Thyroid gland (tissue), 4 donors: ENCODE results near the gene NMRK2.

Experiments
- POLR2A ChIP-seq, 2 donors: fragments of 450-650 bp; IDR thresholded peaks; one replicate each; pipeline ENCODE4 v1.6.1; 2017; ENCODE audit warnings: antibody characterized with exemption in 2 of 2, mild to moderate bottlenecking in 2 of 2, moderate library complexity in 1 of 2
- TF ChIP-seq, protein P1 (sequence below), 6 experiments: fragments of 200-600 bp in 3 of 6; fragments of 450-650 bp in 3 of 6; sonication (generic) in 3 of 6; IDR thresholded peaks; one replicate each; pipeline ENCODE4 v1.5.1; 2016 to 2019; ENCODE audit warnings: antibody characterized with exemption in 6 of 6, mild to moderate bottlenecking in 2 of 6, inconsistent platforms in 1 of 6, moderate library complexity in 1 of 6

DNA sequence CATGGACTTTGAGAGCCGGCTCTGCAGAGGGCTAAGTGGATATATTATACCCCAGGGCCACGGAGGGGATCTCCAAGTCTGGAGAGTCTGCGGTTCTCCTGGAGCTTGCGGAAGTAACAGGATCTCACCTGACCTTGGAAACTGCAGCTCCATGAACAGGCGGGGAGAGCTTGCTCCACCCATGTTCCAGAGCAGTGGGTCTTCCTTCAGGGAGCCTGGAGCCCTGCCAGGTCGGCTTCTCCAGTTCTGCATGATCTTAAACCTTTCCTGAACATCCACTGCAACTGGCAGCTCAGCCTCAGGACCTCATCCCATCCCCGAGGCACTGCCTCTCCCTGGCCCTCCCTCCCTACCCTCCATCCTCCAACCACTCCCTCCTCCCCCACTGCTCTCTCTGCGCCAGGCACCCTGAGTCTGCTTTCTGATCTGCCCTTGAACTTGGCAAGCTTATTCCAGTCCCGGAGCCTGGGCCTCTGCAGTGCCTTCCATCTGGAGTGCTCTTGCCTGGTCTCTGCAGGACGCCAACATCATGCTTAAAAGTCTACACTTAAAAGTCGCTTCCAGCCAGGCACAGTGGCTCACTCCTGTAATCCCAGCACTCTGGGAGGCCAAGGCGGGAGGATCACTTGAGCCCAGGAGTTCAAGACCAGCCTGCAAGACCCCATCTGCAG, 39.2 kb upstream of the NMRK2 start:
- TF ChIP-seq, protein P1, sequence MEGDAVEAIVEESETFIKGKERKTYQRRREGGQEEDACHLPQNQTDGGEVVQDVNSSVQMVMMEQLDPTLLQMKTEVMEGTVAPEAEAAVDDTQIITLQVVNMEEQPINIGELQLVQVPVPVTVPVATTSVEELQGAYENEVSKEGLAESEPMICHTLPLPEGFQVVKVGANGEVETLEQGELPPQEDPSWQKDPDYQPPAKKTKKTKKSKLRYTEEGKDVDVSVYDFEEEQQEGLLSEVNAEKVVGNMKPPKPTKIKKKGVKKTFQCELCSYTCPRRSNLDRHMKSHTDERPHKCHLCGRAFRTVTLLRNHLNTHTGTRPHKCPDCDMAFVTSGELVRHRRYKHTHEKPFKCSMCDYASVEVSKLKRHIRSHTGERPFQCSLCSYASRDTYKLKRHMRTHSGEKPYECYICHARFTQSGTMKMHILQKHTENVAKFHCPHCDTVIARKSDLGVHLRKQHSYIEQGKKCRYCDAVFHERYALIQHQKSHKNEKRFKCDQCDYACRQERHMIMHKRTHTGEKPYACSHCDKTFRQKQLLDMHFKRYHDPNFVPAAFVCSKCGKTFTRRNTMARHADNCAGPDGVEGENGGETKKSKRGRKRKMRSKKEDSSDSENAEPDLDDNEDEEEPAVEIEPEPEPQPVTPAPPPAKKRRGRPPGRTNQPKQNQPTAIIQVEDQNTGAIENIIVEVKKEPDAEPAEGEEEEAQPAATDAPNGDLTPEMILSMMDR (IDR thresholded peaks at IDR 0.05): no peak
- TF ChIP-seq POLR2A (IDR thresholded peaks at IDR 0.05): no peak
